ENCODE results near the gene RAPGEF5.

The RAPGEF5 gene

DNA sequence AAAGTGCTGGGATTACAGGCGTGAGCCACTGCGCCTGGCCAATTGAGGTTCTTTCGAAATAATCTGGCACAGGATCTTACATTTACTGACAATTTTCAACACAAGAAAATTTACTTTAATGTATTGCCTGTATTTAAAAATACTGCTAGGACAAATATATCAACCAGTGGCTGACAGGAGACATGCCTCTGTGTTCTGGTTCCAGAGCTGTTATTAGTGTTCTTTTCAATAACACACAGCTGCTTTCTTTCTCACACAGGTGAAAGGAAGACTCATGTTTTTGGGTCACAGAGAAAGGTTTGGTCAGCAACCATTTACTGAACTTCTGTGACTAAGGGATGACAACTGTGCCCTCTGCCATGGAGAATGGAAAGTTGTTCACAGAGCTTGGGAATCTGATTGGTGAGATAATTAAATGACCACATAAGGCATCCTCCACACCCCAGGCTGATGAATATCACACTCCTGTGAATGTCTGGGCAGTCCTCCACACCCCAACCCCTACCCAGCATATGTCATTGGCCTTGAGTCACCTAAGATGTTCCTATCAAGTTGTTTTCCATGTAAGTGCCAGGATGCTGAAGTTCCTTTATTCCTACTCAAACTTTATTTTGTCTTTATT lies 180.1 kb downstream of the RAPGEF5 start:
- H3K9ac ChIP-seq (ENCODE audit: low read depth, low read length), result no peak overlapping the region
- no peaks in the 10 kb centered on the region for H3K4me1 ChIP-seq (ENCODE audit: control insufficient read depth, insufficient read depth, low read length)
- H3K9me3 ChIP-seq (ENCODE audit: control insufficient read depth, insufficient read depth, low read length), result no peaks in the 10 kb centered on the region
- no peaks in the 10 kb centered on the region for H3K36me3 ChIP-seq (ENCODE audit: control insufficient read depth, insufficient read depth, low read length)
- H3K4me3 ChIP-seq (ENCODE audit: low read depth, low read length), result no peak overlapping the region
- H3K27me3 ChIP-seq (ENCODE audit: control insufficient read depth, insufficient read depth, low read length), result no peaks in the 10 kb centered on the region

GRCh38 chr7:22174574-22174953 lies 182.4 kb downstream of the RAPGEF5 start:
- H3K4me1 ChIP-seq (ENCODE audit: control insufficient read depth, insufficient read depth, low read length), result no peaks in the 10 kb centered on the region
- H3K9ac ChIP-seq (ENCODE audit: low read depth, low read length), result no peak overlapping the region
- H3K4me3 ChIP-seq (ENCODE audit: low read depth, low read length), result no peak overlapping the region
- no peaks in the 10 kb centered on the region for H3K27me3 ChIP-seq (ENCODE audit: control insufficient read depth, insufficient read depth, low read length)
- H3K36me3 ChIP-seq (ENCODE audit: control insufficient read depth, insufficient read depth, low read length), result no peaks in the 10 kb centered on the region
- H3K9me3 ChIP-seq (ENCODE audit: control insufficient read depth, insufficient read depth, low read length), result no peaks in the 10 kb centered on the region

GRCh38 chr7:22173685-22174573 lies 183.0 kb downstream of the RAPGEF5 start:
- Histone ChIP-seq H3K4me3 (ENCODE audit: low read depth, low read length) (no peak overlapping the region), H3K36me3 (ENCODE audit: control insufficient read depth, insufficient read depth, low read length) (no peaks in the 10 kb centered on the region), H3K27me3 (ENCODE audit: control insufficient read depth, insufficient read depth, low read length) (no peaks in the 10 kb centered on the region), H3K4me1 (ENCODE audit: control insufficient read depth, insufficient read depth, low read length) (no peaks in the 10 kb centered on the region), H3K9ac (ENCODE audit: low read depth, low read length) (no peak overlapping the region), H3K9me3 (ENCODE audit: control insufficient read depth, insufficient read depth, low read length) (no peaks in the 10 kb centered on the region)

GRCh38 chr7:22168129-22168634 lies 188.8 kb downstream of the RAPGEF5 start:
- H3K9me3 ChIP-seq (ENCODE audit: control insufficient read depth, insufficient read depth, low read length), result no peaks in the 10 kb centered on the region
- H3K36me3 ChIP-seq (ENCODE audit: control insufficient read depth, insufficient read depth, low read length), result no peaks in the 10 kb centered on the region
- no peak overlapping the region for H3K9ac ChIP-seq (ENCODE audit: low read depth, low read length)
- H3K27me3 ChIP-seq (ENCODE audit: control insufficient read depth, insufficient read depth, low read length), result no peaks in the 10 kb centered on the region
- no peaks in the 10 kb centered on the region for H3K4me1 ChIP-seq (ENCODE audit: control insufficient read depth, insufficient read depth, low read length)
- no peak overlapping the region for H3K4me3 ChIP-seq (ENCODE audit: low read depth, low read length)

DNA sequence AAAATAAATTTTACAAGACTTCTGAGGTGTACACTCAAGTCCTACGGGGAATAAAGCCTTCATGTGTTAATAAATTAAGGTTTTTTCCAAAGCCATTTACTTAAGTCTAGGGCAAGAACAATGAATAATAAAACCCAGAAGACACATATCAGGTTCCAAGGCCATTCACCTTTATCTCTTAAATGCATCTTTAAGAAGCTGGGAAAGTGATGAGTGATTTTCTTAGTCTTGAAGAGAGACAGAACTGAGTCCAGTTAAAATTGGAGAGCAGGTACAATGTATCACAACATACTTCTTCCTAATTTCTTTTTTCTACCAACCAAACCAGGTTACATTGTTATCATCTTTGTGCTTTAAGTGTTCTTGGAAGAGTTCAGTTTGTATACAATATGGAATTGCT lies 189.5 kb downstream of the RAPGEF5 start:
- Histone ChIP-seq H3K36me3 (ENCODE audit: control insufficient read depth, insufficient read depth, low read length) (no peaks in the 10 kb centered on the region), H3K9me3 (ENCODE audit: control insufficient read depth, insufficient read depth, low read length) (no peaks in the 10 kb centered on the region), H3K4me1 (ENCODE audit: control insufficient read depth, insufficient read depth, low read length) (no peaks in the 10 kb centered on the region), H3K27me3 (ENCODE audit: control insufficient read depth, insufficient read depth, low read length) (no peaks in the 10 kb centered on the region), H3K9ac (ENCODE audit: low read depth, low read length) (no peak overlapping the region), H3K4me3 (ENCODE audit: low read depth, low read length) (no peak overlapping the region)

DNA sequence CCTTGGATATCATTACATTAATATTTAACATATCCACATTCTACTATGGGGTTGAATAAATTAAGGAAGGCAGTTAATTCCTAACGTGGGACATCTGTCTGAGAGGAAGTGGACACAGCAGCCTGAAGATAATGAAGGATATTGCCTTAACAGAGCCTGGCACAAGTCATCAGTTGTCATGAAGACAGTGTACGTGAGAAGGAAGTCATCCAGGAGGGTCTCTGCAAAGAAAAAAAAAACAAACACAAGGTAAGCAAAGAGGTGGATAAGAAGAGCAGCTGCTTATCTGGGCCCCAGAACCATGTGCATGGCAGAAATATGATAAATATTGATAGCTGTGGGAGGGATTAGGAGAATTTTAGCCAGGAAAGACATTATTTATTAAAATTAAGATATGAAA lies 190.0 kb downstream of the RAPGEF5 start:
- no peaks in the 10 kb centered on the region for H3K9me3 ChIP-seq (ENCODE audit: control insufficient read depth, insufficient read depth, low read length)
- no peaks in the 10 kb centered on the region for H3K36me3 ChIP-seq (ENCODE audit: control insufficient read depth, insufficient read depth, low read length)
- no peaks in the 10 kb centered on the region for H3K27me3 ChIP-seq (ENCODE audit: control insufficient read depth, insufficient read depth, low read length)
- H3K4me3 ChIP-seq (ENCODE audit: low read depth, low read length), result no peak overlapping the region
- no peaks in the 10 kb centered on the region for H3K4me1 ChIP-seq (ENCODE audit: control insufficient read depth, insufficient read depth, low read length)
- H3K9ac ChIP-seq (ENCODE audit: low read depth, low read length), result no peak overlapping the region

DNA sequence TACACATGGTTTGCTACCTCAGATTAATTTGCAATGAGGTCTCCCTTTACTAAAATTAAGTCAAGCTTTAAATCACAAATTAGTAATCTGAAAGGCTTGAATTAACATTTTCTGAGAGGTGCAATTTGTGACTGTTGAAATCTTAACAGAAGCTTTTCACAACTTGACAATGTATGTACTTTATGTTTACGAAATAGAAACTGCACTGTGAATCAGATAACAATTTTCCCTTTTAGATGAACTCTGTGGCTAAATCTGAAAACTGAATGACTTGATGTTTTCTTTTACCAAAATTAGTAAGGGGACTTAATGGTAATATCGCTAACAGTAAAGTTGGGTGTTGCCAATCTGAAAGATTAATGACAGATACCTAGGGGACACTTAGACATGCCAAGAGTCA lies 197.6 kb downstream of the RAPGEF5 start:
- Histone ChIP-seq H3K27me3 (ENCODE audit: control insufficient read depth, insufficient read depth, low read length) (no peaks in the 10 kb centered on the region), H3K4me1 (ENCODE audit: control insufficient read depth, insufficient read depth, low read length) (peaks cover 3% of the 10 kb centered on the region), H3K36me3 (ENCODE audit: control insufficient read depth, insufficient read depth, low read length) (no peaks in the 10 kb centered on the region), H3K4me3 (ENCODE audit: low read depth, low read length) (no peak overlapping the region), H3K9me3 (ENCODE audit: control insufficient read depth, insufficient read depth, low read length) (no peaks in the 10 kb centered on the region), H3K9ac (ENCODE audit: low read depth, low read length) (no peak overlapping the region)

DNA sequence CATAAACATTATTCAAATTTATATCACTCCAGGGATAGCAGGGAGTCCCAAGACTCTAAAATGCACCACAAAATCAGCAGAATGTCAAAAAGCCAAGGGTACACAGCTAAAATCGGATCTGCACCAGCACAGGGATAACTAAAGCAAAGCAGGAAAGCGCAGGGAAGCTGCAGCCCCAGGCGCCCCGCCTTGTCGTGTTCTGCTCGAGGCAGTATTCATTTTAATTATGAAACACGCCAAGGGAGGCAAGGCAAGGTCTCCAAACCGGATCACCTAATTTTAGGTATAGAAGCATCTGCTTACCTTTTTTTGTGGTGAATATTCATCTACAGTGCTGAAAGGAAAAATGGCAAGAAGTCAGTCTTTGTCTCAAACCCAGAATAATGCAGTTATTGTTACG lies 199.4 kb downstream of the RAPGEF5 start:
- H3K4me1 ChIP-seq (ENCODE audit: control insufficient read depth, insufficient read depth, low read length), result peaks cover 15% of the 10 kb centered on the region
- H3K36me3 ChIP-seq (ENCODE audit: control insufficient read depth, insufficient read depth, low read length), result no peaks in the 10 kb centered on the region
- no peak overlapping the region for H3K4me3 ChIP-seq (ENCODE audit: low read depth, low read length)
- H3K9ac ChIP-seq (ENCODE audit: low read depth, low read length), result no peak overlapping the region
- no peaks in the 10 kb centered on the region for H3K27me3 ChIP-seq (ENCODE audit: control insufficient read depth, insufficient read depth, low read length)
- no peaks in the 10 kb centered on the region for H3K9me3 ChIP-seq (ENCODE audit: control insufficient read depth, insufficient read depth, low read length)

GRCh38 chr7:22156205-22156604 lies 200.7 kb downstream of the RAPGEF5 start:
- Histone ChIP-seq H3K9ac (ENCODE audit: low read depth, low read length) (no peak overlapping the region), H3K9me3 (ENCODE audit: control insufficient read depth, insufficient read depth, low read length) (no peaks in the 10 kb centered on the region), H3K4me3 (ENCODE audit: low read depth, low read length) (no peak overlapping the region), H3K27me3 (ENCODE audit: control insufficient read depth, insufficient read depth, low read length) (no peaks in the 10 kb centered on the region), H3K4me1 (ENCODE audit: control insufficient read depth, insufficient read depth, low read length) (peaks cover 15% of the 10 kb centered on the region), H3K36me3 (ENCODE audit: control insufficient read depth, insufficient read depth, low read length) (no peaks in the 10 kb centered on the region)

DNA sequence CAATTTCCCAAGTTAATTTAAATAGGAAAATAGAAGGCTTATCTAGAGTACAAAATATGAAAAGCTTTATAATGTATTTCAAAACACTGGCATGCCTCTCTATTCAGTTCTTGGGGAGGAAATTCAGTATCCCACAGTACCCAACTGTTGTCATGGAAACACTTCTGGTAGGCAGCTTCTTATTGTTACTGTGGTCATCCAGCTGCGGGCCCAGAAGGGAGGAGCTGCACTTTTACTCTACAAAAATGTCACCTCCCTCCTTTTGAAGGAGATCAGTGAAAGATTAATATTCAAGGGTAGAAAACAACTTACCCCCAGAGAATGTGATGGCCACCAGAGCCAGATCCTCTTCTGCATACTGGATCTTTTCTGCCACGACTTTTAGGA lies 202.8 kb downstream of the RAPGEF5 start:
- Histone ChIP-seq H3K9me3 (ENCODE audit: control insufficient read depth, insufficient read depth, low read length) (no peaks in the 10 kb centered on the region), H3K36me3 (ENCODE audit: control insufficient read depth, insufficient read depth, low read length) (no peaks in the 10 kb centered on the region), H3K9ac (ENCODE audit: low read depth, low read length) (no peak overlapping the region), H3K27me3 (ENCODE audit: control insufficient read depth, insufficient read depth, low read length) (no peaks in the 10 kb centered on the region), H3K4me3 (ENCODE audit: low read depth, low read length) (no peak overlapping the region), H3K4me1 (ENCODE audit: control insufficient read depth, insufficient read depth, low read length) (peaks cover 15% of the 10 kb centered on the region)

- H3K9me3 ChIP-seq (ENCODE audit: control insufficient read depth, insufficient read depth, low read length), result no peaks in the 10 kb centered on the region
- no peaks in the 10 kb centered on the region for H3K36me3 ChIP-seq (ENCODE audit: control insufficient read depth, insufficient read depth, low read length)
- no peak overlapping the region for H3K9ac ChIP-seq (ENCODE audit: low read depth, low read length)
- no peaks in the 10 kb centered on the region for H3K27me3 ChIP-seq (ENCODE audit: control insufficient read depth, insufficient read depth, low read length)
- H3K4me1 ChIP-seq (ENCODE audit: control insufficient read depth, insufficient read depth, low read length), result peaks cover 15% of the 10 kb centered on the region
- no peak overlapping the region for H3K4me3 ChIP-seq (ENCODE audit: low read depth, low read length)
Measured at GRCh38 chr7:22153432-22154142, 203.4 kb downstream of the RAPGEF5 start.

All from iPS-15b (cell line).